Thyroid gland (tissue), 4 donors: ENCODE results near the gene TEX2. TPM values are rescaled to one million over a fixed set of nuclear protein-coding genes. Genes with fewer than 3 reads are reported as not detected.
A peak's percentile ranks its signal among the peaks of the same experiment; 100 is the strongest.
"Not testable (repeated sequence)": the region's sequence is repeated elsewhere in the genome, so short reads cannot be mapped to it uniquely, and the experiment has no call there.

Source experiments
- DNase-seq, 2 donors: peaks; one replicate each; pipeline ENCODE4 v3.0.0-alpha.2; 2019
- H3K27ac ChIP-seq, 3 donors: fragments of 200-600 bp; sonication (generic); 1 replicate in 2 of 3; 2 replicates in 1 of 3; pipeline ENCODE4 v1.5.1; 2016 to 2019; ENCODE audit warnings: mild to moderate bottlenecking in 1 of 3, moderate library complexity in 1 of 3
- H3K27me3 ChIP-seq: fragments of 200-600 bp; sonication (generic); one replicate; pipeline ENCODE4 v1.5.1; 2019
- H3K36me3 ChIP-seq, 2 donors: fragments of 200-600 bp; sonication (generic); one replicate each; pipeline ENCODE4 v1.5.1; 2016 to 2019
- H3K4me1 ChIP-seq, 2 donors: fragments of 200-600 bp; sonication (generic); one replicate each; pipeline ENCODE4 v1.5.1; 2017 to 2019
- H3K4me3 ChIP-seq, 3 donors: fragments of 200-600 bp; sonication (generic); replicated peaks in 1 of 3; 1 replicate in 2 of 3; 2 replicates in 1 of 3; pipeline ENCODE4 v1.5.1; 2016; ENCODE audit warnings: mild to moderate bottlenecking in 1 of 3
- H3K9me3 ChIP-seq: fragments of 200-600 bp; sonication (generic); one replicate; pipeline ENCODE4 v1.5.1; 2017
- POLR2A ChIP-seq, 2 donors: fragments of 450-650 bp; IDR thresholded peaks; one replicate each; pipeline ENCODE4 v1.6.1; 2017; ENCODE audit warnings: antibody characterized with exemption in 2 of 2, mild to moderate bottlenecking in 2 of 2, moderate library complexity in 1 of 2
- WGBS, 2 donors: methylation state at CpG; one replicate each; pipeline ENCODE4 v1.1.5; 2017; 5-methylcytosine and 5-hydroxymethylcytosine counted together
- intact Hi-C: fragments of 100-400 bp; cut with DNase I; formaldehyde crosslinking; loops from one replicate; pipeline ENCODE4 v1.15.1; 2023
- total RNA-seq, 4 donors: library from RNA; depleted of rRNA; stranded (reverse); fragments of >200 nt; gene quantifications; one replicate each; pipeline ENCODE4 v1.2.3, GENCODE V29; 2016
- TF ChIP-seq, protein P1 (sequence below), 6 experiments: fragments of 200-600 bp in 3 of 6; fragments of 450-650 bp in 3 of 6; sonication (generic) in 3 of 6; IDR thresholded peaks; one replicate each; pipeline ENCODE4 v1.5.1; 2016 to 2019; ENCODE audit warnings: antibody characterized with exemption in 6 of 6, mild to moderate bottlenecking in 2 of 6, inconsistent platforms in 1 of 6, moderate library complexity in 1 of 6

TEX2 gene
- total RNA-seq, 4 donors from 2014 or later: 63.9 to 101 (median 71.7) TPM

DNA sequence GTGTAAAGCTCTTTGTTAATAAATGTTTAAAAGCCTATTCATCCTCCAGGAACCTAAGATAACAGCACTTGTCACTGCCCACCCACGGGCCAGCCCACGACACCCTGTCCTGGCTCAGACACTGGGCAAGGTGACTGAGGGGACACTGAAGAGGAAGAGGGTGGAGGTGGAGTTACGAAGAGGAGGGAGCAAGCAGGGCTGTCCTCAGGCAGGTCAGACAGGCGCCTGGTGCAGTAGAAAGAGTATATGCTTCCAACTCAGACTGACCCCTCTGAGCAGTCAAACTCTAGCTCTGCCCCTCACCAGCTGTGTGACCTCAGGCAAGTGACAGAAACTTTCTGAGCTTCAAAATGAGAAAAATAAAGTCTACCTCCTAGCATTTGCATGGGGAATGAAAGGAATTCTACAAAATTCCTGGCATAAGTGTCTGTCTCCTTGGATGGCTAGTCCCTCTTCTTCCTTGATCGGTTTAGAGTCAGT lies 22.8 kb downstream of the TEX2 start:
- intact Hi-C loops: no loop called here
- no peaks in the 10 kb centered on the region for H3K9me3 ChIP-seq
- peak overlapping the region; percentile 16 to 78 (median 78) for H3K27ac ChIP-seq
- H3K4me1 ChIP-seq: peaks cover 24 to 34% of the 10 kb centered on the region in 2 donors
- TF ChIP-seq POLR2A (IDR thresholded peaks at IDR 0.05): peak in 1 of 2 donors; percentile 34
- TF ChIP-seq, protein P1, sequence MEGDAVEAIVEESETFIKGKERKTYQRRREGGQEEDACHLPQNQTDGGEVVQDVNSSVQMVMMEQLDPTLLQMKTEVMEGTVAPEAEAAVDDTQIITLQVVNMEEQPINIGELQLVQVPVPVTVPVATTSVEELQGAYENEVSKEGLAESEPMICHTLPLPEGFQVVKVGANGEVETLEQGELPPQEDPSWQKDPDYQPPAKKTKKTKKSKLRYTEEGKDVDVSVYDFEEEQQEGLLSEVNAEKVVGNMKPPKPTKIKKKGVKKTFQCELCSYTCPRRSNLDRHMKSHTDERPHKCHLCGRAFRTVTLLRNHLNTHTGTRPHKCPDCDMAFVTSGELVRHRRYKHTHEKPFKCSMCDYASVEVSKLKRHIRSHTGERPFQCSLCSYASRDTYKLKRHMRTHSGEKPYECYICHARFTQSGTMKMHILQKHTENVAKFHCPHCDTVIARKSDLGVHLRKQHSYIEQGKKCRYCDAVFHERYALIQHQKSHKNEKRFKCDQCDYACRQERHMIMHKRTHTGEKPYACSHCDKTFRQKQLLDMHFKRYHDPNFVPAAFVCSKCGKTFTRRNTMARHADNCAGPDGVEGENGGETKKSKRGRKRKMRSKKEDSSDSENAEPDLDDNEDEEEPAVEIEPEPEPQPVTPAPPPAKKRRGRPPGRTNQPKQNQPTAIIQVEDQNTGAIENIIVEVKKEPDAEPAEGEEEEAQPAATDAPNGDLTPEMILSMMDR (IDR thresholded peaks at IDR 0.05): peak in 3 of 6 experiments; percentile 11 to 54 (median 26)
- H3K36me3 ChIP-seq: no peaks in the 10 kb centered on the region
- DNase-seq: peak; percentile 45 to 49
- no peak overlapping the region for H3K4me3 ChIP-seq
- WGBS, 2 donors: 32 to 38% methylated on average over 5 of the region's 5 CpGs
- no peaks in the 10 kb centered on the region for H3K27me3 ChIP-seq

DNA sequence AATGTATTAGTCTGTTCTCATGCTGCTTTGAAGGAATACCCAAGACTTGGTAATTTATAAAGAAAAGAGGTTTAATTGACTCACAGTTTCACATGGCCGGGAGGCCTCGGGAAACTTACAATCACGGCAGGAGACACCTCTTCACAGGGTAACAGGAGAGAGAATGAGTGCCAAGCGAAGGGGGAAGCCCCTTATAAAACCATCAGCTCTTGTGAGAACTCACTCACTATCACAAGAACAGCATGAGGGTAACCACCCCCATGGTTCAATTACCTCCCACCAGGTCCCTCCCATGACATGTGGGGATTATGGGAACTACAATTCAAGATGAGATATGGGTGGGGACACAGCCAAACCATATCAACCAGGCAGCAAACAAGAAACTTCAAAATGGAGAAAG lies 24.6 kb downstream of the TEX2 start:
- H3K27me3 ChIP-seq, intact Hi-C loops, H3K36me3 ChIP-seq, H3K9me3 ChIP-seq, H3K4me3 ChIP-seq, DNase-seq, H3K27ac ChIP-seq: not testable (repeated sequence)
- WGBS, 2 donors: 78 to 82% methylated on average over 4 of the region's 4 CpGs
- peaks cover 24 to 39% of the 10 kb centered on the region in 2 donors for H3K4me1 ChIP-seq

DNA sequence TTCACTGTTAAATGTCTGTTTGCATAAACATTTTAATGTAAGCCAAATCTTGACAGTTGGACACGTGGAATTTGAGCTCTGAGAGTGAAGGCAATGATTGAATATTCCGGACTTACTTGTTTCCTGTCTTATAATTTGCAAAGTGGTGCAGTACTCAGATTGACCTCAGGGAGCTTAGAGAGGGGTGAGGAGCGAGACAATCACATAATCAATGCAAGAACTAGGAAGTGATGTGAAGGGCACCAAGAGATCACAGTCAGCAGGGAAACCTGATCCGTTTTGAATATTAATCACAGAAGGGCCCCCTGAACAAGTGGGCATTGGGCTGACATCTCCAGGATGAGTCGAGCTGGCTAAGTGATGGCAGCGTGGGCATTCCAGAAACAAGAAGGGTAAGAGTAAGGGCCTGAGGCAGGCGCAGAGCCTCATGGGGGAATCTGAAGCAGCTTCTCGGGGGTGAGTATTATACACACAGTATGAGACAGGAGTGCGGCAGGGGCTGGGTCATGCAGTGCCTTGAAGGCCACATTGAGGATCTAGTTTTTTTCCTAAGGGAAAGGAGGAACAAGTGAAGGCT lies 26.1 kb downstream of the TEX2 start:
- no peak for TF ChIP-seq POLR2A (IDR thresholded peaks at IDR 0.05)
- TF ChIP-seq, protein P1 (IDR thresholded peaks at IDR 0.05): peak in 3 of 6 experiments; percentile 10 to 38 (median 29)
- WGBS, 2 donors: 85 to 89% methylated on average over 9 of the region's 9 CpGs
- intact Hi-C loops: no loop called here

DNA sequence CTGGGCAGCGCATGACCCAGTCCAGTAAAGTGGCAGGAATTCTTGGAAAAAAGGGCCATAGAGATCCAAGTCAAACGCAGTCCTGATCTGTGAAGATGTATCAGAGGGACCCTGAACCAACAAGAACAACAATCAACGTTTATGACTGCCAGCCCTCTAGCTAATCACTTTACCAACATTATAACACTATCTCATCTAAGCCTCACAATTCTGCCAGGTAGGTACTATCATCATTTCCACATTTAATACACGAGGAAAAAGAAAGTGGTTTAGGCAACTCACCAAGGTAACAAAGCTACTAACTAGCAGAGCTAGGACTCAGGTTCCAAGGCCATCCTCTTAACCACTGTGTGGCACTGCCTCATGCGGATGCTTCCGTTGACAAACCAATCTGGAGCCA lies 28.1 kb downstream of the TEX2 start:
- WGBS, 2 donors: 89 to 92% methylated on average over 6 of the region's 6 CpGs
- DNase-seq: no peak
- H3K9me3 ChIP-seq: no peaks in the 10 kb centered on the region
- peaks cover 28 to 49% of the 10 kb centered on the region in 2 donors for H3K4me1 ChIP-seq
- H3K27me3 ChIP-seq: no peaks in the 10 kb centered on the region
- no peak overlapping the region for H3K4me3 ChIP-seq
- intact Hi-C loops: no loop called here
- no peaks in the 10 kb centered on the region for H3K36me3 ChIP-seq
- TF ChIP-seq POLR2A (IDR thresholded peaks at IDR 0.05): no peak
- no peak overlapping the region for H3K27ac ChIP-seq

More for the DNA sequence above, 26.1 kb downstream of the TEX2 start:
- no peaks in the 10 kb centered on the region for H3K27me3 ChIP-seq
- H3K9me3 ChIP-seq: no peaks in the 10 kb centered on the region
- H3K27ac ChIP-seq: no peak overlapping the region
- peaks cover 27 to 49% of the 10 kb centered on the region in 2 donors for H3K4me1 ChIP-seq
- no peak for DNase-seq
- no peak overlapping the region for H3K4me3 ChIP-seq
- no peaks in the 10 kb centered on the region for H3K36me3 ChIP-seq

DNA sequence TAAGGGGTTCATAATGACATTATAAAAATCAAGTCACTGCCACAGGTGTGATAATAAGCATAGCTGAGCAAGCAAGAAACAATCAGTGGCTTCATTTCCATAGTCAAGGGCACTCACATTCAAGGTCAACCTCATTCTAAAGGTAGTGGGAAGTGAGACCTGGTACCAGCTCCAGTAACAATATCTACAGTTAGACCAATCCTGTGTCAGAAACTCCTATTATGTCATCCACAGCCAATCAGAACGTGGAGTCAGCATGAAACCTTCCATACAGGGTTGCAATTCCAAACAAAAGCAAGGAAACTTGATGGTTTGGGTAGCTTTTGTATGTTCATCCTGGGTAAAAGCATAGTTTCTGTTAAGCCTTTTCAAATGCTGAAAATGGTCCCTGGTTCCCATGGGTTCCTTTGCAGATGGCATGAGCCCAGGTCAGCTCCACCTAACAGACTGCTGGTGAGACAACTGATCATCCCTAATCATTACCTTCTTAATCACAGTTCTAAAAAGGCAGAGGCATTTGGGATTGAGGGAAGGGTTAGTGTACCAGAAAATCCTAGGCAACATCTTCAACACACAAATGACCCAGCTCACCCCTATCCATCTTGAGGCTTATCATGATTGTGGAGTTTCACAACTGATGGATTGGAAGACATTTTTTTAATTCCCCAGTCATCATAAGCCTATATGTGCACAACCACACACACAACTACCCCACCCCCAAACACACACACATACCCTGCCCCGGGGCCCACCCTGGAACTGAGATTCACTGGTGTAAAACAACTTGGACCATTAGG lies 30.4 kb downstream of the TEX2 start:
- Histone ChIP-seq H3K36me3 (no peaks in the 10 kb centered on the region), H3K9me3 (no peaks in the 10 kb centered on the region), H3K27me3 (no peaks in the 10 kb centered on the region), H3K4me1 (peaks cover 24 to 57% of the 10 kb centered on the region in 2 donors), H3K27ac (peak overlapping the region in 2 of 3 donors; percentile 97 to 98), H3K4me3 (no peak overlapping the region)
- WGBS, 2 donors: 93 to 95% methylated on average over 2 of the region's 2 CpGs
- TF ChIP-seq, protein P1 (IDR thresholded peaks at IDR 0.05): no peak
- TF ChIP-seq POLR2A (IDR thresholded peaks at IDR 0.05): no peak
- no peak for DNase-seq
- intact Hi-C loops: no loop called here
